Activated CD4-positive, CD25-positive, alpha-beta regulatory T cell treated with anti-CD3 and anti-CD28 coated beads, Interleukin-2, amount 50 U/mL, for 72 hours (primary cell): ENCODE measurements around the gene IL2RA.
"Not testable (repeated sequence)": the region's sequence is repeated elsewhere in the genome, so short reads cannot be mapped to it uniquely, and the experiment has no call there.

ENCODE experiments used
- DNase-seq: peaks from one replicate; pipeline ENCODE4 v3.0.0; 2021

Gene IL2RA

DNA sequence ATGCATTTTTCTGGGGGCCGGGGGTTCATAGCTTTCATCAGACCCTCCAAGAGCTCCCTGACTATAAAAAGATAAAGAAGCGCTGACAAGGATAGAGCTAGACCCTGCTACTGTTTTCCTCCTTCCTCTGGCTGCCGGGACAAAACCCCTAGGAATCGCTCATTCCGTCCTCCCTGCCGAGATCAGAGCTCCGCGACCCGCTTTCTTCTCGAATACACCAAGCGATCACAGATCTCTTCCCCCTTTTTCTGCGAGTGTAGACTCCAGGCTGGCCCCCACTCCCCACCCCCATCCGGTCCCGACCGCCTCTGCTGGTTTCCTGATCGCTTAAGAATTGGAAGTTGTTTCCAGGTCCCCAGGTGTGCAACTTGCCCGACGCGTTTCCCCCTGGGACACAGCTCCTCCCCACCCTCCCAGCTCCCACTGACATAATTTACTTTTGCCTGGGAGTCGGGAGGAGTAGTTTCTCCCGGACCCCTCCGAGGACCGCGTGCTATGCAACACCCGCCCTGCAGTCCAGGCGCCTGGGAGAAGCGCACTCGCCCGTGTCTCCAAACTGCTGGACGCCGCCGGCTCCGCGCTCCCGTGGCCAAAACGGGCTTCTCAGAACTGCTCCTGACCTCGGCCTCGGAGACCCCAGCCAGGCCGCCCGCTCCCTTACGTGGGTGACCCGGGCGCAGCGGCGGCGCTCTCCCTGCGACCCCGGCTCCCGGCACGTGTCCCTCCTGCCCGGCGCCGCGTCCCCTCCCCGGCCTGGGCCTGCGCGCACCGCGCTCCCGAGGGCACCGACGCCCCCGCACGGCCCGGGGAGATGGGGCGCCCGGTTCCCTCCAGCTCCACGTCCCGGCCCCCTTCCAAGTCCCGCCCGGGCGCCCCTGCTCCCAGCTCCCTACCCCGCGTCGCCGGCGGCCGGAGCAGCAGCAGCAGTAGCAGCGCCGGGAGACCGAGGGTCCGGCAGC, 85.4 kb downstream of the IL2RA start:
- DNase-seq = peak; percentile 51

DNA sequence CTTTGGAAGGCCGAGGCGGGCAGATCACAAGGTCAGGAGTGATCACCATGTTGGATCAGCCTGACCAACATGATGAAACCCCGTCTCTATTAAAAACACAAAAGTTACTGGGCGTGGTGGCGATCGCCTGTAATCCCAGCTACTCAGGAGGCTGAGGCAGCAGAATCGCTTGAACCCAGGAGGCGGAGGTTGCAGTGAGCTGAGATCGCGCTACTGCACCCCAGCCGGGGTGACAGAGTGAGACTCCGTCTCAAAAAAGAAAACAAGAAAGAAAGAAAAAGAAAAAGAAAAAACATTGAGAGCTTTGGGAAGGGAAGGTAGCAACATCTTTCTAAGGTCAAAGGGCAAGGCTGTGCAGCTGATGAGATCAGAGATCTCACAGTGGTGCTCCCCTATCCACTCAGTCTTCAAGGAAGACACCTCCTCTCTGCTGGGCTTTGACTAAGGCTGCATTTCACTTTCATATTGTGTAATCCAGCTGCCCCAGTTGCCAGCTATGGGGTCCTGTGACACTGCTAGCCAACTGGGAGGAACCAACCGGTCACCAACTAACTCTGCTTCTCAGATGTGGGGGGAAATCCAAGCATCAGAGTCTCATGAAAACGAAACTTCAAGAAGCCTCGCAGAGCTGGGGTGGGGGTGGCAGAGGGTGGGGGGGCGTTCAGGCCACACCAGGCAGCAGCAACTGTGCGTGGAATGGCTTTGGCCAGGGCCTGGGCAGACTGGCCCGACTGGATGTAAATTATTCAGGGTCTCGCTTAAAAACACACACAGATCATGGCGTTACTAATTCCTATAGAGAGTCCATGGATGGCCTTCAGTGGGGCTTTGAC, 86.3 kb downstream of the IL2RA start:
- peak; percentile 47 for DNase-seq

DNA sequence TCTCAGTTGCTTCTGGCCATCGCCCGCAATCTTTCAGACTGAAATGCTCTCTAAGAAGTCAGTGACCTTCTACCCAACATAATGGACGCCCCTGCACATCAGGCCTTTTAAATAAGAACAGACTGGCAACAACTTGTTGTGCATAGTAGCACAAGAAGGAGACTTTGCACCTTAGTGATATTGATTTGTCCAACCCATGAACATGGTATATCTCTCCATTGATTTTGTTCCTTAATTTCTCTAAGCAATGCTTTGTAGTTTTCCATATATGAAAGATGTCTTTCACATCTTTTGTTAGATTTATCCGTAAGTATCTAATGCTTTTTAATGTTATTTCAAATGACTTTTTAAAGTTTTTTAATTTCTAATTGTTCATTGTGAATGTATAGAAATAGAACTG, 89.1 kb downstream of the IL2RA start:
- no peak for DNase-seq

DNA sequence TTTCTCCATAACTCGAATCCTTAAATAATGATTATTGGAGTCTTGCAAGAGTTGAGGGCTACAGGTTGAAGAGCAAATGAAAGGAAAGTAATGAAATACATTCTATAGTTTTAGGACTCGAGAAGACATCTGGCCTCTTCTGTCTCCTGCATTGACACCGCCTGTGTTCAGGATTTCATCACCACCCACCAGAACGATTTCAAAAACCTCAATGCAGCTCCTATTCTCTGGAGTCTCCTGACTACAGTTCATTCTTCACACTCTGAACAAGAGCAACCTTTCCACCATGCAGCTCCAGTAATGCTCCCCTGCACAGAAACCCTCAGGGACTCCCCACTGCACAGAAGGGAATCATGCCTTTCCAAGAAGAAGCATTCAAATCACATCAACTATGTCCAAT, 90.3 kb downstream of the IL2RA start:
- no peak for DNase-seq

DNA sequence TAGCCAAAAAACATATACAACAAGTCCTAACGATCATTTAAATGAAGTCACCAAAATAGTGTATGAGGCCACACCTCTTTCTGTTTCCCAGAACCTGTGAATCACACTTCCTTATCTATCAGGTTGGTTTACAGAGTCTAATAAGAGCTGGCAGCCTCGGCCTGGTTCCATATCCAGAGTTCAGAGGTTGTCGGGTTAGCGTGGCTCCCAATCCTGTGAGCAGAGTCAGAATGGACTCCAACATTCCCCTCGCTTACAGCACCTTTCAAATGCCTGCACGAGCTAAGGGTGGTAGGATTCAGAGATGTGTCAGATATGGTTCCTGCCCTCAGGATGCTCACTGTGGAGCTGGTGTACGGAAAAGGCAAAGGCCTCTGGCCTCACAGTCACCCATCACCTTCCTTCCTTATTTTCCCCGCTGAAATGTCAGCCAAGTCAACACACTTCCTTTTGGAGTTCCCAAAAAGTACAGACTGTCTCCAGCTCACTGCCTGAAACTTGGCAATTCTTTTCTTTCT, 90.8 kb downstream of the IL2RA start:
- DNase-seq = no peak

DNA sequence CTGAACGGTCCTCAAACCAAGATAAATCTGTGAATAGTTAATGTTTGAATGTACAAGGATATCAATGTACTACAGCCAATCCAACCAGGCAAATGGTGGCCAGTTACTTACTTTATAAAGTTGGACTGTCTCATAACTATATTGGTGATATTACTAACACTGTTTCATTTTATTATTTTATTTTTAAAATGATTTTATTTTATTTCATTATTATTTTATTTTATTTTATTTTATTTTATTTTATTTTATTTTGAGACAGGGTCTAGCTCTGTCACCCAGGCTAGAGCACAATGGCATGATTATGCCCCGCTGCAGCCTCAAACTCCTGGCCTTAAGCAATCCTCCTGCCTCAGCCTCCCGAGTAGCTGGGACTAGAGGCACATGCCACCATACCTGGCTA, 91.6 kb downstream of the IL2RA start:
- no peak for DNase-seq

DNA sequence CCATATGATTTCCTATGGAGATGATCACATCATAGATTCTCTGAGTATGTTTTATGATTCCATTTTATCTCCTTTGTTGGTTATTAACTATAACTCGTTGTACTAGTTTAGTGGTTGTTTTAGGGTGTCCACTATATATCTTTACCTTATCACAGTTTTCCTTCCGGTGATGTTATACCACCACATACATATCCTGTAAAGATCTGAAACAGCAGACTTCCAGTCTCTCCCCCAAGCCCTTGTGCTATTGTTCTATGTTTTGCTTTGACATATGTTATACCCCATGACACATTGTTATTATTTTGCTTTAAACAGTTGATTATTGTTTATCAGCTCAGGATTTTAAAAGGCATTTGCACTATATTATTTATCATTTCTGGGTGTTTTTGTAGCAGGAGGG, 92.1 kb downstream of the IL2RA start:
- DNase-seq = no peak

DNA sequence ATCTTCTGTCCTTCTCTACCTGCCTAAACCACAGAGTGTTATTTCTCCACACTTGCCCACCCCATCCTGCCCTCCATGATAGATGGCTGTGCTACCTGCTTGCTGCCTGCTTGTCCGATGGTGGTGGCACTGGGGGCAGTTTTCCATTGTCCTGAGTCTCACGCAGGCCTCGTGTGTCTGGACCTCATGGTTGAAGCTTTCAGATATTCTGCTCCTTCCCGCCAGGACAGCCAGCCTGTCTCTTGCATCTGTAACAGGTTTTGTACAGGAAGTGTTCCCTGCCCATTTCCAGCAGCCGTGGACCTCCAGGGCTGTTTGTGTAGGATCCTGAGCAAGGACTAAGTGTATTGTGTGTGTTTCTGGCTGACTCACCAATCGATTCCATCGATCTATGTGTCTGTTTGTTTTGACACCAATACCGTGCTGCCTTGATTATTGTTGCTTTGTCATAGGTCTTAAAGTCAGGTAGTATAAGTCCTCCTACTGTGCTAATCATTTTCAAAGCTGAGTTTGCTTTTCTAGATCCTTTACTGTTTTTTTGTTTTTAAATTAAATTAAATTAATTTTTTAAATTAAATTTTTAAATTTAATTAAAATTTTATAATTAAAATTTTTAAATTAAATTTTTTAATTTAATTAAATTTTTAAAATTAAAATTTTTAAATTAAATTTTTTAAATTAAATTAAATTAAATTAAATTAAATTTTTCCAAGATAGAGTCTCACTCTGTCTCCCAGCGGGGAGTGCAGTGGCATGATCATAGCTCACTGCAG, 93.3 kb downstream of the IL2RA start:
- DNase-seq = no peak

DNA sequence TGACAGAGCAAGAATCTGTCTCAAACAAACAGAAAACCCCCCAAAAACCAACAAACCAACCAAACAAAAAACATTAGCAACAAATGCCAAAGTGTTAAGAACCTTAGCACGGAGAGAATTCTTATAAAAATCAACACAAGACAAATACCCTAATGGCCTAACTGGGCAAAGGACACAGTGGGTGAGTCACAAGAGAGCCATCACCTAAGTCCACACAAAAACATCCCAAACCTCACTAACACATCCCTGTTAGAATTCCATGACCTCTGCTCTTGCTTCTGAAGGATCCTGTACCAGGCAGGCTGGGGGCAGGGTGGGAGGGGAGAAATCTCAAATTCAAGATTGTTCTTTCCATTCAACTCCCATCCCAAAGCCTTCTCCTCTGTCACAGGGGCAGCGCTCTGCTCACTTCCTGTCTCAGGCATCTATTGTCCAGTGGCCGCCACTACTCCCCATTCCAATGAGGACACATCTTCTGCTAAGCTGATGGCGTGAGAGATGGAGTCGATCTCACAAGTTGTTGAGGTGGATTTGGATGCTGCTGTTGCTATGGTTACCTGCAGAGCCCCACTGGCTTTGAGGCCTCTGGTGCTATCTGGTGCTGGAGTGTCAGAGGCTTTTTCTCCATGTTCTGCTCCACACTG, 94.0 kb downstream of the IL2RA start:
- DNase-seq = no peak

DNA sequence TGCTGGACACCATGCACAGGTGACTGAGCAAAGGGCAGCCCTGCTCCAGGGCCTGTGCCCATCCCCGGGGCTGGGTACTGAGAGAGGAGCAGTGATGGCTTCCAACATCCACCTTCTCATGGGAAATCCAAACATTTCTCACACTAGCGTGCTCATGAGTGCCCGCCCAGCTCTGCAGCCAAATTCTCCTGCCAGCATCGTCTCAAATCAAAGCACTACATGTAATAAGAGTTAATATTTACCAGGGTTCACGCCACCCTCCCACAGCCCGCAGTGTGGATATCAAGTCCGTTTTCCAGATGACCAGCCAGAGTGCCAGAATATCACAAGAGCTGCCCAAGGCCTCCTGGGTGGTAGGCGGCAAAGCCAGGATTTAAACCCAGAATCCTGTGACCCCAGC, 96.9 kb downstream of the IL2RA start:
- no peak for DNase-seq

DNA sequence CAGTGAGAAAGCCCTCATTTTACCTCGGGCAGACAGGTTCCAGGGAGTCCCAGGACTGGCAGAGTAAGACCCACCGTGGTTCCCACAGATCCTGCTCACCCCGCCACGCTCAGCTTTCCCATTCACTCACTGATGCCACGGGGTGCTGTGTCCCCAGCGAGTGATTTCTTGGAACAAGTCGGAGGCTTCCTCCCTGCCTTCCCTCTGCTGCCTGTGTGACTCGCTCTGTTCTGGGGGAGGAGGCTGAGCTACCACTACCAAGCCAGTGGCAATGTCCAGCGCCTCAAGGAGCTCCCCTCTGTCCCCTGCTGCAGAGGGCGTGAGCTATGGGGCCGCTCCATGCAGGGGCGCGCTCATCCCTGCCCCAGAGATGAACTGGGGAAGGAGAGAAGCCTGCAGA, 97.4 kb downstream of the IL2RA start:
- no peak for DNase-seq

DNA sequence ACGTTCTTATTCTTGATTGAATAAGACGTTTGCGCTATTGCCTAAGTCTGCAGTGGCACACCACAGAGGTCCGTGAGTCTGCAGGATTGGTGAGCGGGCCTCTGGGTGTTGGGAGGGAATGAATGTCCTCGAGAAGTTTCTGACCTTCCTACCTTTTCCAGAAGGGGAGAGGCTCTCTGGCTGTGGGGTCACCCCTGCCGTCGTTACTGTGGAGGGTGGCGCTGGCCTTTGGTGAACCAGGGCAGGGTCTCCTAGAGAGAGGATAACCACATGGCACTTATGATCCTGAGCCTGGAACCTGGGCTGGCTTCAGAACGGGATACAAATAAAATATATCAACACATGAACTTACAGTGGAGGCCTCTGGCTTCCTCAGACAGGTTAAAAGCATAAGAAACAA, 98.6 kb downstream of the IL2RA start:
- no peak for DNase-seq

DNA sequence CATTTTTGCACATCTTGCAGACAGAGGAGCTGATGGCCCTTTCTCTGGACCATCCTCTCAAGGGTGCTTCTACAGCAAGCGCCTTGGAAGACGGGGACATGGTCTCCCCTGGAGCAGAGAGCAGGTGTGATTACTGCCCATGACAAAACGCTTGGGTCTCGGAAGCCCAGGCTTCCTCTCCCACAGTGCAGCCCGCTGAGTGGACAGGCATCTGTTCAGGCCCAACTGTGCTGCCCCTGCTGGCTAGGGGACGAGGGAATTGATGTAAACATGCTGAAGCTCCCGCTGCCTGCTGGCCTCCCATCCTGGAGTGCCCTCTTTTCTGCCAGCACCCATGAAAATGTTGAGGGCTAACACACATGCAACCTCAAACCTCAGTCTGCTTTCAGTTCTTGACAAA, 99.1 kb downstream of the IL2RA start:
- no peak for DNase-seq

DNA sequence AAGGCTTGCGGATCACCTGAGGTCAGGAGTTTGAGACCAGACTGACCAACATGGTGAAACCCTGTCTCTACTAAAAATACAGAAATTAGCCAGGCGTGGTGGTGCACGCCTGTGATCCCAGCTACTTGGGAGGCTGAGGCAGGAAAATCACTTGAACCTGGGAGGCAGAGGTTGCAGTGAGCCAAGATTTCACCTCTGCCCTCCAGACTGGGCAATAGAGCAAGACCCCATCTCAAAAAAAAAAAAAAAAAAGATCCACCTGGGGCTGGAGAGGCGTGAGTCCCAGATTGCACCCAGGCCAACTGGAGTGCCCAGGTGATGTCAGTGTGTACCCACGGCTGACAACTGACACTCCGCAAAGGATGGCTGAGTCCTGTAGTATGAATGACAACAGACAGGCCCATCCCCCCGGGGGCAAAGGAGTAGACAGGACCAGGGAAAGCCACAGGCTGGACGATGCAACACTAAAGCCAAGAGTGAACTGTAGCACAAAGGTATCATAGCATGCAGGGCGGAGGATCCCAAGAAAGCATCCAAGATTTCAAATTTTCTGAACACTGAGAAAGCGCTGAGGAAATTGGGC, 99.7 kb downstream of the IL2RA start:
- DNase-seq = not testable (repeated sequence)

DNA sequence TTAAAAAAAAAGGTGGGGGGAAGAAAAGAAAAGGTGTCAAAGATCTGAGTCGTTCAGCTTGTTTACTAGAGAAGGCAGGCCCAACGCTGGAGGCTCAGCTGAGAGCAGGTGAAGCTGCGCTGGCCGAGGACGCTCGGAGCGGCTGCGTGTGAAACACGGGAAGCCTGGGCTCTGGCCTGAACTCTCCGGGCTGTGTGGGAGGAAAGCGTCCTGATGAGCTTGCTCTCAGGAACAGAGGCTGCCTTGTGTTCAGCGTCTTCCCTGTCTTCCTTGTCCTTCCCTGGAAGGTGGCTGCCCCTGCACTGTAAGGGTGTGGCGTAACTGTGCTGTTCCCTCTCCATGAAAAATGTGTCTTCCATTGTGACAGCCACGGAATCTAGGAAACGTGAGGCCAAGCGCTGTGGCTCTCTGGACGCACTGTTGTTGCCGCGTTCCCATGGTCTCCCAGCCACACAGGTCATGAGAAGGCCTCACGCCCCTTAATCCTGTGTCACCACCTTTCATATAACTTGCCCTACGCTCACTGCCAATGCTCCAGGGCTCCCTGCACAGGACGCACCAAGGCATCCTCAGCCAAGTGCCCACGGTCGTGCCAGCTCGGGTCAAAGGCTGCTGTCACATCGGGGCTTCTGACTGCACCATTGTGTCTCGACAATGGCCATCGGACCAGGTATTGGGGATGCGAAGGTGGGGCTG, 100.6 kb downstream of the IL2RA start:
- DNase-seq = no peak

DNA sequence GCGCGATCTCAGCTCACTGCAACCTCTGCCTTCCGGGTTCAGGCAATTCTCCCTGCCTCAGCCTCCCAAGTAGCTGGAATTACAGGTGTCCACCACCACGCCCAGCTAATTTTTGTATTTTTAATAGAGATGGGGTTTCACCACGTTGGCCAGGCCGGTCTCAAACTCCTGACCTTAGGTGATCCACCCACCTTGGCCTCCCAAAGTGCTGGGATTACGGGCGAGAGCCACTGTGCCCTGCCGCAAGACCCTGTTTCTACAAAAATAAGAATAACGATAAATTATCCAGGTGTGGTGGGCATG, 101.2 kb downstream of the IL2RA start:
- DNase-seq = not testable (repeated sequence)
